GM12864 (cell line): ENCODE data around the gene EDDM13.
"Not testable (repeated sequence)": the region's sequence is repeated elsewhere in the genome, so short reads cannot be mapped to it uniquely, and the experiment has no call there.

ENCODE experiments used
- DNase-seq: peaks from one replicate; pipeline ENCODE4 v3.0.0-alpha.2; 2011; ENCODE audit warnings: low read depth
- H3K4me3 ChIP-seq: 2 replicates; pipeline ENCODE4 v1.5.1; 2011; ENCODE audit warnings: mild to moderate bottlenecking, low read depth, low read length, control low read depth
- TF ChIP-seq, protein P1 (sequence below): IDR thresholded peaks from 2 replicates; pipeline ENCODE4 v1.5.1; 2011; ENCODE audit warnings: low read depth, mild to moderate bottlenecking, moderate library complexity, low read length, control low read depth, inconsistent platforms; ENCODE audit errors: missing control alignments

The EDDM13 gene, protein sequence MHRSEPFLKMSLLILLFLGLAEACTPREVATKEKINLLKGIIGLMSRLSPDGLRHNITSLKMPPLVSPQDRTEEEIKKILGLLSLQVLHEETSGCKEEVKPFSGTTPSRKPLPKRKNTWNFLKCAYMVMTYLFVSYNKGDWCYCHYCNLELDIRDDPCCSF

DNA sequence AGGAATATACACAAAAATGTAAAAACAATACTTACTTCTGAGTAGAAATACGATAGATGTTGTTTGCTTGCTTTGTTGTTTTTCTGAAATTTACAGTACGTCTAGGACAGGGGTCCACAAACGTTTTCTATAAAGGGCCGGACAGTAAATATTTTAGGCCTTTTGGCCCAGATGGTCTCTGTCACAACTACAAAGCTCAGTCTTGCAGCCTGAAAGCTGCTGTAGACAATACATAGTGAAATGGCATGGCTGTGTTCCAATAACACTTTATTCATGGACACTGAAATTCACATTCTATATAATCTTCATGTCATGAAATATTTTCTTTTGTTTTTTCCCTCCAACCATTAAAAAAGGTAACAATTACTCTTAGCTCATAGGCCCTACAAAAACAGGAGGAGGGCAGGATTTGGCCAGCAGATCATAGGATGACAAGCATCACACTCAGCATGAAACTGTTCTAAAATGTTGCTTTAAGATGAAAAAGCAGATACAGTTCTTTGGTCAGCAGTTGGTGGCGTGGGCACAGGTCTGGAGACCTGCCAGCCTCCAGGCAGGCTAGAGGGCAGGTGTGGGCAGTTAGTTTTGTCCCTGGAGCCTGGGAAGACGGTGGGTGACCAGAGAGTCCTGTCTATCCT, at the start of gene EDDM13:
Gene EDDM13, plus strand, starts transcription at position 588 of the 638 bp plus-strand sequence. CDS start 87 bp downstream, outside the sequence.
- TF ChIP-seq, protein P1, sequence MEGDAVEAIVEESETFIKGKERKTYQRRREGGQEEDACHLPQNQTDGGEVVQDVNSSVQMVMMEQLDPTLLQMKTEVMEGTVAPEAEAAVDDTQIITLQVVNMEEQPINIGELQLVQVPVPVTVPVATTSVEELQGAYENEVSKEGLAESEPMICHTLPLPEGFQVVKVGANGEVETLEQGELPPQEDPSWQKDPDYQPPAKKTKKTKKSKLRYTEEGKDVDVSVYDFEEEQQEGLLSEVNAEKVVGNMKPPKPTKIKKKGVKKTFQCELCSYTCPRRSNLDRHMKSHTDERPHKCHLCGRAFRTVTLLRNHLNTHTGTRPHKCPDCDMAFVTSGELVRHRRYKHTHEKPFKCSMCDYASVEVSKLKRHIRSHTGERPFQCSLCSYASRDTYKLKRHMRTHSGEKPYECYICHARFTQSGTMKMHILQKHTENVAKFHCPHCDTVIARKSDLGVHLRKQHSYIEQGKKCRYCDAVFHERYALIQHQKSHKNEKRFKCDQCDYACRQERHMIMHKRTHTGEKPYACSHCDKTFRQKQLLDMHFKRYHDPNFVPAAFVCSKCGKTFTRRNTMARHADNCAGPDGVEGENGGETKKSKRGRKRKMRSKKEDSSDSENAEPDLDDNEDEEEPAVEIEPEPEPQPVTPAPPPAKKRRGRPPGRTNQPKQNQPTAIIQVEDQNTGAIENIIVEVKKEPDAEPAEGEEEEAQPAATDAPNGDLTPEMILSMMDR = no peak
- no peak for DNase-seq

DNA sequence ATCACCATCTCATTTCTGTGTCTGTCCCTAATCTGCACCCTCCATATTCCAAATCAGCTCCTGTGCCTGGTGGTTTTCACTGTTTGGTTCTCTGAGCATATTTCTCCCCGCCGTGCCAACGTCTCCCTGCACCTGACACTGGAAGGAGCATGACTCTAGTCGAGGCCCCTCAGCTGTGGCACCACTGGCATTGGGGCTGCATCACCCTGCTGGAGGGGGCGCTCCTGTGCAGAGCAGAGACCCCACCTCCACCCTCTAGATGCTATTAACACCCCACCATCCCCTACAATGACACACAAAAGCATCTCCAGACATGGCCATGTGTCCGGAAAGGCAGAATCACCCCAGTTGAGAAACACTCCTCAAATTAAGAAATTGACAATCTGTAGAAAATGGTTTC, 49.6 kb upstream of the EDDM13 start:
- no peak for DNase-seq

More for the DNA sequence above, at the start of gene EDDM13:
- H3K4me3 ChIP-seq = no peak within 1 kb of the TSS

GRCh38 chr19:56223481-56223880, 49.1 kb upstream of the EDDM13 start:
- no peak overlapping the region for H3K4me3 ChIP-seq
- DNase-seq = no peak
- TF ChIP-seq, protein P1 = no peak

More for the DNA sequence above, 49.6 kb upstream of the EDDM13 start:
- H3K4me3 ChIP-seq = no peak overlapping the region
- TF ChIP-seq, protein P1 = no peak

DNA sequence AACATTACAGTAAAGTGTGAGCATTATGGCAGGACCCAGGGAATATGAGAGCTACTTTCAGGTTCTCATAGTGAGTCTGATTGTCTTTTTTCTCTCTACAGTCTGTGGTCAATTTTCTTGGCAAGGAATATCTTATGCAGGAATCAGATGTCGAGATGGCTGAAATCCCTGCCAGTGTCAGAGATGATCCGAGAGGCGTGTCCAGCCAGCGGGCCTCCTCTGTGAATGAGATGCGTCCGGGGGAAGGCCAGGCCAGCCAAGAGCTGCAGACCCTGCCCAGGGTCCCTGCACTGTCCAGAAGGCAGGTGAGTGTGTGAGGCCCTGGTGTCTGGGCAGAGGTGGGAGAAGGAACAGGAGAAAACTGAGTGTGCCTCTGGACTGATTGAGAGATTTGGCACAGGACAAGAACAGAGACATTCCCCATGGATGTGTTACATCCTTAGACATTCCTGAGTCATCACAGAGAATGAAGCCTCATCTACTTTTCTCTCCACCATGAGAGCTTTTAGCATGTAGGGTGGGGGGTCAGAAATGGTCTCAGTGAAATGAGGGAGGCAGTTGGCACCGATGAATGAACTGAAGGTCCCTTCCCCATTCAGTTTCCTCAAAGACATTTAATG, 27.3 kb upstream of the EDDM13 start:
- TF ChIP-seq, protein P1 = no peak
- no peak overlapping the region for H3K4me3 ChIP-seq
- no peak for DNase-seq

DNA sequence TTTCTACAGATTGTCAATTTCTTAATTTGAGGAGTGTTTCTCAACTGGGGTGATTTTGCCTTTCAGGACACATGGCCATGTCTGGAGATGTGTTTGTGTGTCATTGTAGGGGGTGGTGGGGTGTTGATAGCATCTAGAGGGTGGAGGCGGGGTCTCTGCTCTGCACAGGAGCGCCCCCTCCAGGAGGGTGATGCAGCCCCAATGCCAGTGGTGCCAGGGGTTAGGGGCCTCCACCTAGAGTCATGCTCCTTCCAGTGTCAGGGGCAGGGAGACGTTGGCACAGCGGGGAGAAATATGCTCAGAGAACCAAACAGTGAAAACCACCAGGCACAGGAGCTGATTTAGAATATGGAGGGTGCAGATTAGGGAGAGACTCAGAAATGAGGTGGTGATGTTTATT, 26.8 kb upstream of the EDDM13 start:
- not testable (repeated sequence) for H3K4me3 ChIP-seq, DNase-seq

GRCh38 chr19:56248736-56249338, 23.7 kb upstream of the EDDM13 start:
- DNase-seq, H3K4me3 ChIP-seq: not testable (repeated sequence)

DNA sequence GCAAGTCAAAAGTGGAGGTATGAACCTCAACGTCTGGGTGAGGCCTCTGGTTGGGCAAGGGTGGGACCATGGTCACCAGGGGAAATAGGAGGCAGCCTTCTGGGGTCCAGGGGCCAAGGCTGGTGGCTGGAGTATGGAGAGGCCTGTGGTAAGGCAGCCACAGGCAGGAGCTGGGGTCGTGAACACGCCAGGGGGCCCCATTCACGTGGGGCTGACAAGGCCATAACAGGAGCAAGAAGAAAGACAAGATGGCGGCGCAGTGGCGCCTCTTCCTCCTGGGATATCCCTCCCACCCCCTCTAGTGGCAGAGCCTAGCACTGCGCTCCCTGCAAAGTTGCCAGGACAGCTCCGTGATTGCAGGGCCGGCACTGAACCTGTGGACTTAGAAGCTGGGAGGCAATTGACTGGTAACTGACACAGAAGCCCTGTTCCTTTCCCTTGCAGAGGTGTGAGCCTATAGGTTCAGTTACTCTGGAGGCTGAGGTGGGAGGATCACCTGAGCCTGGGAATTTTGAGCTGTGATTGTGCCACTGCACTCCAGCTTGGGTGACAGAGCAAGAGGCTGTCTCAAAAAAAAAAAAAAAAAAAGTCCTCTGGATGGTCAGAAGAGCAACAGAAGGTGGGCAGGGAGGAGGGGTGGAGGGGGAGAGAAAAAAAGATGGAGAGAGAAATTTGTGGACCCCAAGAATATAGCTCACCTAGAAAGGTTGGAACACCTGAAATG, 19.7 kb upstream of the EDDM13 start:
- no peak overlapping the region for H3K4me3 ChIP-seq
- TF ChIP-seq, protein P1 = peak; percentile 94
- DNase-seq = peak; percentile 55
